Uterus (tissue), 4 donors: ENCODE results near the gene TPST2. TPM values are rescaled to one million over a fixed set of nuclear protein-coding genes. Genes with fewer than 3 reads are reported as not detected.

ENCODE experiments used
- DNase-seq, 2 donors: peaks; one replicate each; pipeline ENCODE4 v3.0.0-alpha.2; 2019 to 2020
- H3K27ac ChIP-seq, 2 donors: fragments of 200-600 bp; sonication (generic); 1 replicate in 1 of 2; 2 replicates in 1 of 2; pipeline ENCODE4 v1.5.1; 2016 to 2018
- H3K27me3 ChIP-seq, 2 donors: fragments of 200-600 bp; sonication (generic); one replicate each; pipeline ENCODE4 v1.5.1; 2018 to 2019; ENCODE audit warnings: control low read depth in 1 of 2
- H3K36me3 ChIP-seq, 2 donors: fragments of 200-600 bp; sonication (generic); one replicate each; pipeline ENCODE4 v1.5.1; 2019; ENCODE audit warnings: control low read depth in 1 of 2
- H3K4me1 ChIP-seq, 2 donors: fragments of 200-600 bp; sonication (generic); one replicate each; pipeline ENCODE4 v1.5.1; 2018 to 2019; ENCODE audit warnings: control low read depth in 1 of 2
- H3K4me3 ChIP-seq, 2 donors: fragments of 200-600 bp; sonication (generic); 1 replicate in 1 of 2; 2 replicates in 1 of 2; pipeline ENCODE4 v1.5.1; 2018 to 2019; ENCODE audit warnings: mild to moderate bottlenecking in 1 of 2
- H3K9me3 ChIP-seq, 2 donors: fragments of 200-600 bp; sonication (generic); one replicate each; pipeline ENCODE4 v1.5.1; 2019; ENCODE audit warnings: control low read depth in 1 of 2
- CTCF ChIP-seq, 4 experiments: fragments of 200-600 bp in 2 of 4; fragments of 450-650 bp in 2 of 4; sonication (generic) in 2 of 4; IDR thresholded peaks; one replicate each; pipeline ENCODE4 v1.5.1; 2016 to 2019; ENCODE audit warnings: antibody characterized with exemption in 4 of 4, mild to moderate bottlenecking in 2 of 4, moderate library complexity in 1 of 4
- POLR2A ChIP-seq, 2 donors: fragments of 450-650 bp; IDR thresholded peaks; one replicate each; pipeline ENCODE4 v1.6.1; 2016; ENCODE audit warnings: antibody characterized with exemption in 2 of 2, mild to moderate bottlenecking in 1 of 2, moderate library complexity in 1 of 2
- intact Hi-C: fragments of 100-400 bp; cut with DNase I; formaldehyde crosslinking; loops from one replicate; pipeline ENCODE4 v1.15.1; 2023; ENCODE audit warnings: low total_unique reads
- total RNA-seq, 4 donors: library from RNA; depleted of rRNA in 3 of 4; stranded (reverse); fragments of >200 nt in 3 of 4; gene quantifications; one replicate each; pipeline versions ENCODE4 v1.1.0 to v1.2.4, GENCODE V29; 2014 to 2023
- donor health status: DM: yes; HTN: yes; CAD: no.

The TPST2 gene
- total RNA-seq, 4 donors from 2014 or later: 32.4 to 71.5 (median 43.8) TPM

- DNase-seq: no peak
- H3K9me3 ChIP-seq: no peaks in the 10 kb centered on the region
- intact Hi-C loops: no loop called here
- peaks cover 0 to 6% of the 10 kb centered on the region in 2 donors for H3K4me1 ChIP-seq
- TF ChIP-seq CTCF (IDR thresholded peaks at IDR 0.05) (no peak), POLR2A (IDR thresholded peaks at IDR 0.05) (no peak)
- H3K27me3 ChIP-seq: no peaks in the 10 kb centered on the region
- no peaks in the 10 kb centered on the region for H3K36me3 ChIP-seq
- no peak overlapping the region for H3K27ac ChIP-seq
- no peak overlapping the region for H3K4me3 ChIP-seq
Measured at GRCh38 chr22:26593763-26594162, 3.8 kb upstream of the TPST2 start.

GRCh38 chr22:26592421-26592891, 2.5 kb upstream of the TPST2 start:
- H3K9me3 ChIP-seq: no peaks in the 10 kb centered on the region
- H3K4me1 ChIP-seq: peaks cover 0 to 6% of the 10 kb centered on the region in 2 donors
- H3K27me3 ChIP-seq: no peaks in the 10 kb centered on the region
- no peak for DNase-seq
- no peak overlapping the region for H3K4me3 ChIP-seq
- intact Hi-C loops: no loop called here
- TF ChIP-seq POLR2A (IDR thresholded peaks at IDR 0.05): no peak
- no peak for TF ChIP-seq CTCF (IDR thresholded peaks at IDR 0.05)
- H3K36me3 ChIP-seq: no peaks in the 10 kb centered on the region
- no peak overlapping the region for H3K27ac ChIP-seq

GRCh38 chr22:26589367-26589844, 526 bp downstream of the TPST2 start:
- Histone ChIP-seq H3K4me1 (peaks cover 0 to 6% of the 10 kb centered on the region in 2 donors), H3K27ac (peak overlapping the region; percentile 56 to 88), H3K9me3 (no peaks in the 10 kb centered on the region), H3K36me3 (no peaks in the 10 kb centered on the region), H3K4me3 (peak overlapping the region; percentile 37 to 99), H3K27me3 (no peaks in the 10 kb centered on the region)
- peak; percentile 24 to 33 for DNase-seq
- intact Hi-C loops: no loop called here
- TF ChIP-seq CTCF (IDR thresholded peaks at IDR 0.05): peak in 1 of 4 experiments; percentile 4
- no peak for TF ChIP-seq POLR2A (IDR thresholded peaks at IDR 0.05)

- intact Hi-C loops: no loop called here
- H3K4me3 ChIP-seq: peak overlapping the region; percentile 37 to 99
- no peak for DNase-seq
- no peaks in the 10 kb centered on the region for H3K9me3 ChIP-seq
- no peaks in the 10 kb centered on the region for H3K36me3 ChIP-seq
- no peak for TF ChIP-seq CTCF (IDR thresholded peaks at IDR 0.05)
- TF ChIP-seq POLR2A (IDR thresholded peaks at IDR 0.05): no peak
- H3K27me3 ChIP-seq: no peaks in the 10 kb centered on the region
- peak overlapping the region; percentile 56 to 88 for H3K27ac ChIP-seq
- peaks cover 0 to 6% of the 10 kb centered on the region in 2 donors for H3K4me1 ChIP-seq
Measured at GRCh38 chr22:26588729-26589366, 1.1 kb downstream of the TPST2 start.

- H3K27ac ChIP-seq: no peak overlapping the region
- peaks cover 0 to 6% of the 10 kb centered on the region in 2 donors for H3K4me1 ChIP-seq
- H3K36me3 ChIP-seq: no peaks in the 10 kb centered on the region
- H3K9me3 ChIP-seq: no peaks in the 10 kb centered on the region
- no peak for DNase-seq
- TF ChIP-seq POLR2A (IDR thresholded peaks at IDR 0.05): no peak
- no peak for TF ChIP-seq CTCF (IDR thresholded peaks at IDR 0.05)
- H3K4me3 ChIP-seq: no peak overlapping the region
- intact Hi-C loops: no loop called here
- no peaks in the 10 kb centered on the region for H3K27me3 ChIP-seq
Measured at GRCh38 chr22:26587991-26588613, 1.8 kb downstream of the TPST2 start.
